ENCODE measurements around the gene SLC9A2. TPM values are rescaled to one million over a fixed set of nuclear protein-coding genes. Genes with fewer than 3 reads are reported as not detected.

The SLC9A2 gene
- total RNA-seq, 4 donors from 2014 or later: 0.06 to 0.17 (median 0.17) TPM; not detected in 1

DNA sequence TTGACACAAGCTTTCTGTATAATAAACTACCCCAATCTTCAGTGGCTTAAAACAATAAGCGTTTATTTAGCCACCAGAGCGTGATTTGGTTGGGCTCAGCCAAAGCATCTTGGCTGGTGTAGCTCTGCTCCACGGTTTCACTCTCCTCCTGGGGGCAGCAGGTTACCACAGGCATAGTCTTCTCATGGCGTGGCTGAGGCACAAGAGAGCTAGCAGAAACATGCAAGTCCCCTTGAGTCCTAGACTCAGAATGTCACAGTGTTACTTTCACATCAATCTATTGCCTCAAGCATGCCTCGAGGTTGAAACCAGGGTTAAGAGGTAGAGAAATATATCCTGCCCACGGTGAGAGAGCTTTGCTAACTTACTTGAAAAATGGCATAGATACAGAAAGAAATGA lies 19.9 kb upstream of the SLC9A2 start:
- Histone ChIP-seq H3K9me3 (no peaks in the 10 kb centered on the region), H3K36me3 (no peaks in the 10 kb centered on the region), H3K27me3 (no peaks in the 10 kb centered on the region), H3K4me1 (no peaks in the 10 kb centered on the region), H3K27ac (replicated peaks in 1 of 4) (no peak overlapping the region), H3K4me3 (no peak overlapping the region)
- DNase-seq (ENCODE audit: extremely low spot score): no peak
- intact Hi-C loops (cut with DNase I): no loop called here
- 63% methylated on average over 6 of the region's 6 CpGs for WGBS
- TF ChIP-seq CTCF (IDR thresholded peaks at IDR 0.05): no peak
- TF ChIP-seq POLR2A (IDR thresholded peaks at IDR 0.05; ENCODE audit: low read depth): no peak
- TF ChIP-seq EP300 (IDR thresholded peaks at IDR 0.05): no peak
- TF ChIP-seq POLR2AphosphoS5 (IDR thresholded peaks at IDR 0.05): no peak

GRCh38 chr2:102601730-102602129 lies 17.6 kb upstream of the SLC9A2 start:
- Histone ChIP-seq H3K4me3 (no peak overlapping the region), H3K27me3 (no peaks in the 10 kb centered on the region), H3K9me3 (no peaks in the 10 kb centered on the region), H3K36me3 (no peaks in the 10 kb centered on the region), H3K4me1 (no peaks in the 10 kb centered on the region), H3K27ac (replicated peaks in 1 of 4) (no peak overlapping the region)
- intact Hi-C loops (cut with DNase I): no loop called here
- DNase-seq (ENCODE audit: extremely low spot score): no peak
- 84% methylated on average over 2 of the region's 2 CpGs for WGBS
- no peak for TF ChIP-seq POLR2A (IDR thresholded peaks at IDR 0.05; ENCODE audit: low read depth)
- TF ChIP-seq EP300 (IDR thresholded peaks at IDR 0.05): no peak
- no peak for TF ChIP-seq POLR2AphosphoS5 (IDR thresholded peaks at IDR 0.05)
- TF ChIP-seq CTCF (IDR thresholded peaks at IDR 0.05): no peak

GRCh38 chr2:102603904-102604303 lies 15.4 kb upstream of the SLC9A2 start:
- Histone ChIP-seq H3K27me3 (no peaks in the 10 kb centered on the region), H3K36me3 (no peaks in the 10 kb centered on the region), H3K4me1 (no peaks in the 10 kb centered on the region), H3K4me3 (no peak overlapping the region), H3K9me3 (no peaks in the 10 kb centered on the region), H3K27ac (replicated peaks in 1 of 4) (no peak overlapping the region)
- intact Hi-C loops (cut with DNase I): no loop called here
- no peak for DNase-seq (ENCODE audit: extremely low spot score)
- 78% methylated on average over 4 of the region's 4 CpGs for WGBS
- TF ChIP-seq POLR2A (IDR thresholded peaks at IDR 0.05; ENCODE audit: low read depth) (no peak), POLR2AphosphoS5 (IDR thresholded peaks at IDR 0.05) (no peak), EP300 (IDR thresholded peaks at IDR 0.05) (no peak), CTCF (IDR thresholded peaks at IDR 0.05) (no peak)

DNA sequence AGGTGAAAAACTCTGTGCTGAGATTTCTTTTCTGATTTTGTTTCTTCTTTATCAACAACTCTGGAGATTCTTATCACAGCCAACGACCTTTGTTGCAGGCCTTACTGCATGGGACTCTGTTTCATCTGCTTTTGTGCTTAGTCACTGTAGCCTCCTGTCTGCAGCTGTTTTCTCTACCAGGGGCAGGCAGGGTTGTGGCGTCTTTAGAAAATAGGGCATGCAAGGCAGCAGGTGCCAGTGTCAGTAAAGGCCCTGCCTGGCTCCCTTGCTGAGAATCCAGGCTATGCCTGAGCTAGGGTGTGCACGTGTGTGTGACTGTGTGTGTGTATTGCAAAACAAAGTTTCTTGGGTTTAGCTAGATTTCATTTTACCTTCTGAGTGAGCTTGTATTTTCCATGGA lies 14.6 kb upstream of the SLC9A2 start:
- 39% methylated on average over 3 of the region's 3 CpGs for WGBS
- TF ChIP-seq CTCF (IDR thresholded peaks at IDR 0.05): no peak
- no peak for TF ChIP-seq POLR2AphosphoS5 (IDR thresholded peaks at IDR 0.05)
- no peak for TF ChIP-seq POLR2A (IDR thresholded peaks at IDR 0.05; ENCODE audit: low read depth)
- no peak for TF ChIP-seq EP300 (IDR thresholded peaks at IDR 0.05)
- intact Hi-C loops (cut with DNase I): no loop called here
- no peaks in the 10 kb centered on the region for H3K9me3 ChIP-seq
- H3K27ac ChIP-seq (replicated peaks in 1 of 4): no peak overlapping the region
- H3K36me3 ChIP-seq: no peaks in the 10 kb centered on the region
- no peaks in the 10 kb centered on the region for H3K4me1 ChIP-seq
- no peaks in the 10 kb centered on the region for H3K27me3 ChIP-seq
- DNase-seq (ENCODE audit: extremely low spot score): no peak
- H3K4me3 ChIP-seq: no peak overlapping the region

DNA sequence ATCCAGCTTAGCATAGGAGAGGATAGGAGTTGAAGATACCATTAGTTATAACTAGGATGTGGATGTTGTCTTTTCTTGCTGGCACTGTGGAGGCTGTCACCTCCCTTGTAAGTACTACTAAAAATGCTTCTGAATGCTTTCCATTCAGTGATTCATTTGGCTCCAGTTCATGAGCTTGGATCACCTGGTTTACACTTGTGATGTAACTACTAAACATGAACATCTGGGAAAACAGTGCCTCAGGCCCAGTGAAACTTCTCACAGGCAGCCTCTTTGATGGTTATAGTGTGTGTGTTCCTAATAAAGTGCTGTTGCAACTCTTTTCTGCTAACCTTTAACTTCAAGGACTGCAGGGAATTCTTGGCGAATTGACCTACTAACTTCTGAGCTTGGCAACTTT lies 13.0 kb upstream of the SLC9A2 start:
- Histone ChIP-seq H3K4me3 (no peak overlapping the region), H3K36me3 (no peaks in the 10 kb centered on the region), H3K4me1 (no peaks in the 10 kb centered on the region), H3K9me3 (no peaks in the 10 kb centered on the region), H3K27ac (replicated peaks in 1 of 4) (no peak overlapping the region), H3K27me3 (peaks cover 0 to 2% (median 0%) of the 10 kb centered on the region in 4 donors)
- intact Hi-C loops (cut with DNase I): no loop called here
- no peak for DNase-seq (ENCODE audit: extremely low spot score)
- 79% methylated on average over 1 of the region's 1 CpG for WGBS
- TF ChIP-seq EP300 (IDR thresholded peaks at IDR 0.05): no peak
- TF ChIP-seq CTCF (IDR thresholded peaks at IDR 0.05): no peak
- TF ChIP-seq POLR2A (IDR thresholded peaks at IDR 0.05; ENCODE audit: low read depth): no peak
- no peak for TF ChIP-seq POLR2AphosphoS5 (IDR thresholded peaks at IDR 0.05)
